Nephron progenitor cell (in vitro differentiated cells): Measurements from ENCODE around the gene PIWIL4.
"Not testable (repeated sequence)": the region's sequence is repeated elsewhere in the genome, so short reads cannot be mapped to it uniquely, and the experiment has no call there.

Experiments used
- DNase-seq: peaks from one replicate; pipeline ENCODE4 v3.0.0; 2021
- H3K27ac Mint-ChIP-seq: 2 replicates; pipeline ENCODE4 v1.8.0; 2021; ENCODE audit warnings: mild to moderate bottlenecking, moderate library complexity, mixed read lengths
- H3K27me3 Mint-ChIP-seq: 2 replicates; pipeline ENCODE4 v1.8.0; 2021; ENCODE audit warnings: mild to moderate bottlenecking, low read depth, mixed read lengths; ENCODE audit not compliant: poor library complexity
- H3K36me3 Mint-ChIP-seq: 2 replicates; pipeline ENCODE4 v1.8.0; 2021; ENCODE audit warnings: low read depth, mixed read lengths
- H3K4me1 Mint-ChIP-seq: 2 replicates; pipeline ENCODE4 v1.8.0; 2021; ENCODE audit warnings: mixed read lengths
- H3K4me3 Mint-ChIP-seq: 2 replicates; pipeline ENCODE4 v1.8.0; 2021; ENCODE audit warnings: mild to moderate bottlenecking, moderate library complexity, mixed read lengths
- H3K9me3 Mint-ChIP-seq: 2 replicates; pipeline ENCODE4 v1.8.0; 2021; ENCODE audit warnings: mild to moderate bottlenecking, moderate library complexity, mixed read lengths
- TF ChIP-seq, protein P1 (sequence below): fragments of 200-600 bp; sonication (generic); IDR thresholded peaks from 2 replicates; pipeline ENCODE4 v1.5.0; 2021; ENCODE audit warnings: antibody characterized with exemption

Gene PIWIL4

DNA sequence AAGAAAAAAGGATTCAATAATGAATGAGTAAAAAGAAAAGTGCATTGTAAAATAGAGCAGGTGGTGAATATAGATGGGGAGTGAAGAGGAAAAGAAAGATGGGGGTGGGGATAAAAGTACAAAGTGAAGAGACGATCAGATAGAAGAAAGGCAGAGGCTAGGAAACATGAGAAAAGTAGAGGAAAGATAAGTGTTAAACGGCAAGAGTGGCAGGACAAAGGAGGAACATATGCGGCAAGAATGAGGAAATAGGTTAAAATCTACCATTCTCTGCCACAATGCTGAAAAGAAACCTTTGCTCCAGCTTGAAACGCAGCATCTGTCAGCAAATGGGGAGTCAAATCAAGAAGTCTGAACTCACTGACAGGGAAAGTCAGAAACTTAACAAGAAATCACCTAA is 16.7 kb upstream of the PIWIL4 start:
- TF ChIP-seq, protein P1, sequence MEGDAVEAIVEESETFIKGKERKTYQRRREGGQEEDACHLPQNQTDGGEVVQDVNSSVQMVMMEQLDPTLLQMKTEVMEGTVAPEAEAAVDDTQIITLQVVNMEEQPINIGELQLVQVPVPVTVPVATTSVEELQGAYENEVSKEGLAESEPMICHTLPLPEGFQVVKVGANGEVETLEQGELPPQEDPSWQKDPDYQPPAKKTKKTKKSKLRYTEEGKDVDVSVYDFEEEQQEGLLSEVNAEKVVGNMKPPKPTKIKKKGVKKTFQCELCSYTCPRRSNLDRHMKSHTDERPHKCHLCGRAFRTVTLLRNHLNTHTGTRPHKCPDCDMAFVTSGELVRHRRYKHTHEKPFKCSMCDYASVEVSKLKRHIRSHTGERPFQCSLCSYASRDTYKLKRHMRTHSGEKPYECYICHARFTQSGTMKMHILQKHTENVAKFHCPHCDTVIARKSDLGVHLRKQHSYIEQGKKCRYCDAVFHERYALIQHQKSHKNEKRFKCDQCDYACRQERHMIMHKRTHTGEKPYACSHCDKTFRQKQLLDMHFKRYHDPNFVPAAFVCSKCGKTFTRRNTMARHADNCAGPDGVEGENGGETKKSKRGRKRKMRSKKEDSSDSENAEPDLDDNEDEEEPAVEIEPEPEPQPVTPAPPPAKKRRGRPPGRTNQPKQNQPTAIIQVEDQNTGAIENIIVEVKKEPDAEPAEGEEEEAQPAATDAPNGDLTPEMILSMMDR = no peak
- H3K27ac Mint-ChIP-seq = no peak overlapping the region

GRCh38 chr11:94553938-94554337 is 13.2 kb upstream of the PIWIL4 start:
- H3K4me1 Mint-ChIP-seq = no peaks in the 10 kb centered on the region
- H3K27me3 Mint-ChIP-seq = peaks cover 3% of the 10 kb centered on the region
- no peaks in the 10 kb centered on the region for H3K36me3 Mint-ChIP-seq
- no peak for DNase-seq
- H3K4me3 Mint-ChIP-seq = no peak overlapping the region
- H3K27ac Mint-ChIP-seq = no peak overlapping the region
- TF ChIP-seq, protein P1 = no peak
- no peaks in the 10 kb centered on the region for H3K9me3 Mint-ChIP-seq

More for the DNA sequence above, 16.7 kb upstream of the PIWIL4 start:
- Mint-ChIP-seq H3K4me3 (no peak overlapping the region), H3K27me3 (peaks cover 14% of the 10 kb centered on the region), H3K9me3 (no peaks in the 10 kb centered on the region), H3K4me1 (peaks cover 15% of the 10 kb centered on the region), H3K36me3 (peaks cover 7% of the 10 kb centered on the region)
- no peak for DNase-seq

GRCh38 chr11:94555752-94556329 is 11.3 kb upstream of the PIWIL4 start:
- not testable (repeated sequence) for H3K4me3 Mint-ChIP-seq, H3K9me3 Mint-ChIP-seq, H3K27ac Mint-ChIP-seq, H3K4me1 Mint-ChIP-seq, DNase-seq, H3K27me3 Mint-ChIP-seq, H3K36me3 Mint-ChIP-seq

DNA sequence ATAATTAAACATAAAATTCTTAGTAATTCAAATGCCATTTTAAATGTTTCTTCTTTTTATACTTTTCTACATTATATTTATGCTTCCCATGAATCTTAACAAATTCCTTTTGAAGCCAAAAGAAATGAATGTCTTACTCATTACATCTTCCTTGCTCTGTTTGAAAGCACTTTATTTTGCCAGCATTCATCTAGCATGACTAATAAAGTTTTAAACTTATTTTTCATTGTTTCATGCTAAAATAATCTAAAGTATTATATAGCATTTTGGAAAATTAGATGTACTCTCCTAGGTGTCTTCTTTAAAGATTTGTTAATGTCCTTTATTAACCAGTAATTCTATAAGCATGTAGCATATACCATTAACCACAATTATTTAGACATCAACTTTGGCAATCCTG is 9.7 kb upstream of the PIWIL4 start:
- TF ChIP-seq, protein P1 = no peak
- Mint-ChIP-seq H3K4me3 (no peak overlapping the region), H3K27me3 (peaks cover 5% of the 10 kb centered on the region), H3K27ac (no peak overlapping the region), H3K4me1 (no peaks in the 10 kb centered on the region), H3K9me3 (no peaks in the 10 kb centered on the region), H3K36me3 (no peaks in the 10 kb centered on the region)
- DNase-seq = no peak

DNA sequence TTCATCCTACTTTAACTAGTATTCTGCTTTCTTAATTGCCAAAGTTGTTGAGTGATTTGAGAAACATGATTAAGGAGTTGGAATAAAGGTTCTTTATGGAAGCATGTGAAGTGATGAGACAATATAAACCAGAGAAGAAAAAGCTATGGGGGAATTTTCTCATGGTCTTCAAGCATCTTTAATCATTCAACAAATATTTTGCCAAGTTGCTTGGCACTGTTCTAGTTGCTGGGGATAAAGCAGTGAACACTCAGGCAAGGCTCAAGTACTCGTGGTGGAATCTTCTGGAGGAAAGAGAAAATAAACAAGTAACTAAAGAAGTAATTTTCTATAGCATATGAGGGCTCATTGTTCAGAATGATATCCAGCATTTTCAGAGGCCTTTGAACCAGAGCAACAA is 9.2 kb upstream of the PIWIL4 start:
- DNase-seq = no peak
- Mint-ChIP-seq H3K4me1 (peaks cover 5% of the 10 kb centered on the region), H3K27ac (no peak overlapping the region), H3K36me3 (no peaks in the 10 kb centered on the region), H3K9me3 (no peaks in the 10 kb centered on the region), H3K27me3 (peaks cover 5% of the 10 kb centered on the region), H3K4me3 (no peak overlapping the region)
- TF ChIP-seq, protein P1 = no peak

DNA sequence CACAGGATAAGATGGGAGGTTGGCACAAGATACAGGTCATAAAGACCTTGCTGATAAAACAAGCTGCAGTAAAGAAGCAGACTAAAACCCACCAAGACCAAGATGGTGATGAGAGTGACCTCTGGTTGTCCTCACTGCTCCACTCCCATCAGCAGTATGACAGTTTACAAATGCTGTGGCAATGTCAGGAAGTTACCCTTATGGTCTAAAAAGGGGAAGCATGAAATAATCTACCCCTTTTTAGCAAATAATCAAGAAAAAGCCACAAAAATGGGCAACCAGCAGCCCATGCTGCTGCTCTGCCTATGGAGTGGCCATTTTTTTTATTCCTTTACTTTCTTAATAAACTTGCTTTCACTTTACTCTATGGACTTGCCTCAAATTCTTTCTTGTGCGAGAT is 8.7 kb upstream of the PIWIL4 start:
- Mint-ChIP-seq H3K27ac (no peak overlapping the region), H3K4me1 (peaks cover 9% of the 10 kb centered on the region), H3K4me3 (no peak overlapping the region), H3K27me3 (peaks cover 5% of the 10 kb centered on the region), H3K9me3 (no peaks in the 10 kb centered on the region), H3K36me3 (no peaks in the 10 kb centered on the region)
- TF ChIP-seq, protein P1 = no peak
- DNase-seq = no peak
